HG02759 (cell line): Measurements from ENCODE around the gene SYMPK.

Experiments
- ATAC-seq: cut with Tn5 transposase; IDR thresholded peaks from one replicate; pipeline ENCODE4 v1.9.1; 2021; ENCODE audit warnings: mild to moderate bottlenecking, moderate library complexity; ENCODE audit not compliant: unreplicated experiment

SYMPK gene

GRCh38 chr19:45782820-45783785 is 79.8 kb downstream of the SYMPK start:
- no peak for ATAC-seq

DNA sequence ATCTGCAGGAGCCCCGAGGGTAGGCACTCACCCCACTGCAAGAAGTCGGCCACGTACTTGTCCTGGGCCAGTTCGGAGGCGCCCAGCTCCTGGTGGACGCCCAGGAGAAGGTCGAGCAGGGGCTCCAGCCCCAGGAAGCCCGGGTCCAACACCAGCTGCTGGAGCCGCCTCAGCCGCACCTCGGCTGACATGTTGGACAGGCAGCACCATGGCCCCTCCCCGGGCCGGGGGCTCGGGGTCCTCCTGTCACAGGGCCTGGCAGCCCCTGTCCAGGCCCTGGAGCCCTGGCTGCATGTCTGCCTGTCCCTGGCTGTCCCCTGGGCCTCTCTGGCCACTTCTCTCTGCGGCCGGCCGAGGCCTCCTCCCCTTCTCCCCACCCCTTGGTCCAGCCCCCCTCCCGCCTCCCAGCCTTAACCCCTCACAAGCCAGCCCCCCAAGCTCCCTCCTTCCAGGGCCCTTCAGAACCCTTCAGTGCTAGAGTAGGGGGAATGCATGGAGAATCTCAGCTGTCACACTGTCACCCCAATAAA is 80.7 kb downstream of the SYMPK start, which contains the start of gene DMPK:
TSS of gene DMPK (minus strand) at position 329 of the 530 bp plus-strand sequence. CDS start at position 191, 138 bp downstream.
- no peak for ATAC-seq

DNA sequence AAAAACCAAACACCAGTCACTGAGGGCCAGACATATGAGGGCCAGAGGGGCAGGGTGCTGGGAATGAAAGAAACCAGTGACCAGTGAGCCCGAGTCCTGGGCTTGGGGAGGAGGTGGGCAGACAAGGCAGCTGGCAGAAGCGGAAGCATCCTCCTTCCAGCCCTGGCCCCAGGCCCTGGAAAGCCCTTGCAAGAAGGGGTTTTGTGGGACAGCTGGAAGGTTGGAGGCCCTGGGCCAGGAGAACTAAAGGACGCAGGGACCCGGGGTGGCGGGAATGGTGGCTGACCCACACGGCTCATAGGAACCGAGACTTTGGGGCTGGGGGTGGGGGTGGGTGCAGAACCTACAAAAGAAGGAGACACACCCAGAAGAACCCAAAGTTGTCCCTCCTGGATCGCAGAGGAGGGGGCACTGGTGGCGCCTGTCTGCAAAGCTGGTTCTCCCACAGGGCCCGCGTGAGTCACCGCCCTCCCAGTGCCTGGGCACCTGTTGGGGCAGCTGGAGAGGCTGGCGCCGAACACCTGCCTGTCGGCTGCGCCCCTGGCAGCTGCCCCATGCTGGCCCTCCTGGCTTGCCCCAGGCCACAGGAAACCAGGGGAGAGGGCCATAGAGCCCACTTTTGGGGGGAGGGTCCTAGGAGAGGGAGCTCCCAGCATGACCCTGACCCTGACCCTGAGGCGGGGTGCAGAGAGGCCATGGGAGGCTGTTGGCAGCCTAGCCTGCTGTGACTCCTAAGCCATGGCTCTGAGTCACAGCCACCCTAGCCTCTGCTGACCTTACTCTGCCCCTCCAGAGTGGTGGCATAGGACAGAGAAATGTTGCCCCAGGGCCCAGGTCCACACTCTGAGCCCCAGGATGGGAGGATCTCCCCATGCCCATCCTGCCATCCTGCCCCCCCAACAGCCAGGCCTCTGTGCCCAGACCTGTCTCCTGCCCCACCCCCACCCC is 81.5 kb downstream of the SYMPK start:
- ATAC-seq = no peak

- no peak for ATAC-seq
These were observed 82.3 kb downstream of the SYMPK start for GRCh38 chr19:45780448-45781213.

DNA sequence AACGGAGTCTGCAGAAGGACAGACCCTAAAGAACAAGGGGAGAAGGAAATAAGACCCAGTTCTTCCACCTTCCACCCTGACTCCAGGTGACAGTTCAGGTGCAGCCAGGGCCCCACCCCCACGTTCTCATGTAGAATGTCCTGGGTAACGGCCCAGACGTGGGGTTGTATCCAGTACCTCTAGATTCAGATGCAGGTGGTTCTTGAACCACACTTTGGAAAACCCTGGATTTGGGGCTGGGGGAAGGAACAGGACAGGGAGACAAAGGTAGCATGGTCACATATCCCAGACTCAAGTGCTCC is 82.8 kb downstream of the SYMPK start:
- no peak for ATAC-seq

GRCh38 chr19:45779231-45780145 is 83.5 kb downstream of the SYMPK start:
- peak; percentile 83 for ATAC-seq

GRCh38 chr19:45778010-45778661 is 84.8 kb downstream of the SYMPK start:
- no peak for ATAC-seq

GRCh38 chr19:45777395-45777961 is 85.5 kb downstream of the SYMPK start:
- ATAC-seq = no peak

GRCh38 chr19:45774765-45775164 is 88.2 kb downstream of the SYMPK start:
- ATAC-seq = no peak

- ATAC-seq = no peak
These were observed 89.6 kb downstream of the SYMPK start for GRCh38 chr19:45773384-45773783.

- no peak for ATAC-seq
These were observed 90.0 kb downstream of the SYMPK start for GRCh38 chr19:45772912-45773311.

DNA sequence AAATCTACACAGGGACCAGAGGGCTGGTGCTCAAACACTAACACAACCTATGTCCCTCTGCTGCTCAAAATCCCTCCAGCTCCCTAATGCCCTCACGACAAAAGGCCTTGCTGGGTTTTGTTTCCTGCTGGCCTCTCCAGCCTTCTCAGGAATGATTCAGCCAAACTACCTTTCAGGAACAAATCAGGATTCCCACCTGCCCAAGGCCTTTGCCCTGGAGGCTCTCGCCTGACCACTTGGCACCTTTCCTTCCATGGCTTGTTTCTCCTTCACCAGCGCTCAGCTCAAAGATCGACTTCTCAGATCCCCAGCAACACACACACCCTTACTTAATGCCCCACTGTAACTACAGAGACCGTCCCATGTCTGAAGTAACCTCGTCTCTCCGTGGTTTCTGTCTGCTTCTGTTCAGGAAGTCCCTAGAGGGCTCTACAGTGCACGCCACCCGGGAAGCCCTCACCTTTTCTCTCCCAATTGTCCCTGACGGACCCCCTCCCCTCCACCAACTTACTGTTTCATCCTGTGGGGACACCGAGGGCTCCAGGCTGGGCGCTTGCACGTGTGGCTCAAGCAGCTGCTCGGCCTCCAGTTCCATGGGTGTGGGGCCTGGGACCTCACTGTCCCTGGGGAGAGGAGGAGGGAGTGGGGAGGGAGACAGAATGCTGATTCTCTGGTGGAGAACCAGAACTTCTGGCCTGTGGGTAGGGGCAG is 90.7 kb downstream of the SYMPK start:
- ATAC-seq = no peak

- ATAC-seq = no peak
These were observed 91.5 kb downstream of the SYMPK start for GRCh38 chr19:45771311-45771933.

- ATAC-seq = peak; percentile 54
These were observed 92.5 kb downstream of the SYMPK start for GRCh38 chr19:45770192-45771101.

- ATAC-seq = no peak
These were observed 93.1 kb downstream of the SYMPK start for GRCh38 chr19:45769821-45770191.

DNA sequence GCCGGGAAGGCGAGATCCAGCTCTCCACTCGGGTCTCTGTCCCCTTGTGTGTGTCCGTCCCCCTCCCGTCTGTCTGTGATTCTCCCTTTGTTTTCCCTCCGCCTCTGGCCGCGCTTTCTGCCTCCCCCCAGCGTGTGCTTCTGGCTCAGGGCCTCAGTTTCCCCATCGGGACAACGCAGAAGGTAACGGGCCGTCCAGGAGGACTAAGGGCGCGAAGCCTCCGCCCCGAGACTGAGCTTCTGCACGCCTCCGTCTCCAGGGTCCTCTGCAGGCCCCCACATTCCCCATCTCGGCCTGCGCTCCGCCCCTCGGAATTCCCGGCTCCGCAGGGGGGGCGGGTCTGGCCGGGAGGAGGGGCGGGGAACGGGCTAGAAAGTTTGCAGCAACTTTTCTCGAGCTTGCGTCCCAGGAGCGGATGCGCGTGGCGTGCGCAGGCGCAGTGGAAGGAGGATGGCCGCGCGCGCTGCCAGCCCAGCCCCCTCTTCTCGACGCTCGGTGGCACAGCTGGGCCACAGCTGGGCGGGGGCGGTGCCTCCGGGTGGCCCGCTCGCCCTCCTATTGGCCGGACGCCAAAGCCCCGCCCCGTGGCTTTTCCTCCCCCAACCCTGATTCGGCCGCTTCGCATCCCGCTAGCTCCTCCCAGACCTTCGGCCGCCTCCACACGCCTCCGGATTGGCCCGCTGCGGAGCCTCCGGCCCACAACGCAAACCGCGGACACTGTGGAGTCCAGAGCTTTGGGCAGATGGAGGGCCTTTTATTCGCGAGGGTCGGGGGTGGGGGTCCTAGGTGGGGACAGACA is 93.8 kb downstream of the SYMPK start, which contains the start of gene SIX5:
TSS of gene SIX5 (minus strand) at position 269 of the 799 bp plus-strand sequence. CDS start 408 bp downstream, outside the sequence.
- ATAC-seq = peak; percentile 66
